ENCODE data around the gene STAU1. TPM values are rescaled to one million over a fixed set of nuclear protein-coding genes. Genes with fewer than 3 reads are reported as not detected.

Gene STAU1
- total RNA-seq, 1 donor from 2014 or later: 73.5 TPM

- Histone ChIP-seq H3K4me3 (no peak overlapping the region), H3K27me3 (ENCODE audit: low read depth) (no peaks in the 10 kb centered on the region), H3K27ac (no peak overlapping the region), H3K36me3 (peaks cover 68% of the 10 kb centered on the region), H3K4me1 (no peaks in the 10 kb centered on the region), H3K9me3 (no peaks in the 10 kb centered on the region)
- intact Hi-C loops (cut with DNase I): no loop called here
- ATAC-seq (no peak), DNase-seq (no peak)
- TF ChIP-seq CTCF (IDR thresholded peaks at IDR 0.05): no peak
These were observed 36.7 kb downstream of the STAU1 start for GRCh38 chr20:49151436-49151835.

- Histone ChIP-seq H3K27ac (no peak overlapping the region), H3K4me1 (no peaks in the 10 kb centered on the region), H3K9me3 (no peaks in the 10 kb centered on the region), H3K27me3 (ENCODE audit: low read depth) (no peaks in the 10 kb centered on the region), H3K4me3 (no peak overlapping the region), H3K36me3 (peaks cover 76% of the 10 kb centered on the region)
- ATAC-seq (no peak), DNase-seq (no peak)
- no peak for TF ChIP-seq CTCF (IDR thresholded peaks at IDR 0.05)
- intact Hi-C loops (cut with DNase I): no loop called here
These were observed 38.7 kb downstream of the STAU1 start for GRCh38 chr20:49149281-49150045.

- intact Hi-C loops (cut with DNase I): no loop called here
- no peak overlapping the region for H3K4me3 ChIP-seq
- H3K27me3 ChIP-seq (ENCODE audit: low read depth): no peaks in the 10 kb centered on the region
- TF ChIP-seq CTCF (IDR thresholded peaks at IDR 0.05): no peak
- no peaks in the 10 kb centered on the region for H3K4me1 ChIP-seq
- H3K9me3 ChIP-seq: no peaks in the 10 kb centered on the region
- H3K36me3 ChIP-seq: peaks cover 80% of the 10 kb centered on the region
- ATAC-seq (no peak), DNase-seq (no peak)
- H3K27ac ChIP-seq: no peak overlapping the region
These were observed 39.5 kb downstream of the STAU1 start for GRCh38 chr20:49148601-49149000.

GRCh38 chr20:49147296-49147695 lies 40.8 kb downstream of the STAU1 start:
- ATAC-seq: no peak
- no peak for TF ChIP-seq CTCF (IDR thresholded peaks at IDR 0.05)
- intact Hi-C loops (cut with DNase I): no loop called here
- Histone ChIP-seq H3K27me3 (ENCODE audit: low read depth) (no peaks in the 10 kb centered on the region), H3K9me3 (no peaks in the 10 kb centered on the region), H3K36me3 (peaks cover 81% of the 10 kb centered on the region), H3K27ac (no peak overlapping the region), H3K4me1 (no peaks in the 10 kb centered on the region), H3K4me3 (no peak overlapping the region)
- no peak for DNase-seq

GRCh38 chr20:49146442-49147225 lies 41.5 kb downstream of the STAU1 start:
- H3K27me3 ChIP-seq (ENCODE audit: low read depth): no peaks in the 10 kb centered on the region
- H3K4me3 ChIP-seq: no peak overlapping the region
- TF ChIP-seq CTCF (IDR thresholded peaks at IDR 0.05): no peak
- no peaks in the 10 kb centered on the region for H3K4me1 ChIP-seq
- H3K36me3 ChIP-seq: peaks cover 75% of the 10 kb centered on the region
- H3K27ac ChIP-seq: no peak overlapping the region
- DNase-seq (no peak), ATAC-seq (no peak)
- H3K9me3 ChIP-seq: no peaks in the 10 kb centered on the region
- intact Hi-C loops (cut with DNase I): no loop called here

All from lower lobe of right lung (tissue), 2 donors.